Gastroesophageal sphincter (tissue), 3 donors: Measurements from ENCODE around the gene NBAS.

Experiments used
- CTCF ChIP-seq, 4 experiments: fragments of 200-600 bp in 2 of 4; fragments of 450-650 bp in 2 of 4; sonication (generic) in 1 of 4; IDR thresholded peaks; one replicate each; pipeline ENCODE4 v1.5.1; 2017 to 2019; ENCODE audit warnings: antibody characterized with exemption in 4 of 4, mild to moderate bottlenecking in 2 of 4, moderate library complexity in 2 of 4
- EP300 ChIP-seq: sonication (generic); formaldehyde crosslinking; IDR thresholded peaks from one replicate; pipeline ENCODE4 v1.6.1; 2017; ENCODE audit warnings: antibody characterized with exemption, mild to moderate bottlenecking
- POLR2A ChIP-seq, 2 donors: fragments of 450-650 bp; IDR thresholded peaks; one replicate each; pipeline ENCODE4 v1.6.1; 2017; ENCODE audit warnings: antibody characterized with exemption in 2 of 2, mild to moderate bottlenecking in 2 of 2, moderate library complexity in 1 of 2

- TF ChIP-seq POLR2A (IDR thresholded peaks at IDR 0.05) = no peak
- TF ChIP-seq CTCF (IDR thresholded peaks at IDR 0.05) = no peak
- no peak for TF ChIP-seq EP300
These were observed 46.7 kb upstream of the NBAS start for GRCh38 chr2:15607709-15608391.
